Gastroesophageal sphincter (tissue), 4 donors: ENCODE data around the gene TEX11. TPM values are rescaled to one million over a fixed set of nuclear protein-coding genes. Genes with fewer than 3 reads are reported as not detected.
"Not testable (repeated sequence)": the region's sequence is repeated elsewhere in the genome, so short reads cannot be mapped to it uniquely, and the experiment has no call there.

ENCODE experiments used
- ATAC-seq: fragments of 150-250 bp; one replicate; pipeline ENCODE4 v1.9.1; 2016; ENCODE audit warnings: mild to moderate bottlenecking, moderate library complexity
- H3K27ac ChIP-seq, 4 donors: fragments of 200-600 bp; sonication (generic) in 3 of 4; 1 replicate in 3 of 4; 2 replicates in 1 of 4; pipeline ENCODE4 v1.5.1; 2016 to 2019
- H3K27me3 ChIP-seq: fragments of 200-600 bp; sonication (generic); one replicate; pipeline ENCODE4 v1.5.1; 2019
- H3K36me3 ChIP-seq, 2 donors: fragments of 200-600 bp; sonication (generic); one replicate each; pipeline ENCODE4 v1.5.1; 2019; ENCODE audit warnings: control low read depth in 1 of 2
- H3K4me1 ChIP-seq, 3 donors: fragments of 200-600 bp; sonication (generic); 1 replicate in 2 of 3; 2 replicates in 1 of 3; pipeline ENCODE4 v1.5.1; 2016 to 2019; ENCODE audit warnings: control low read depth in 2 of 3
- H3K4me3 ChIP-seq, 2 donors: fragments of 200-600 bp; sonication (generic); one replicate each; pipeline ENCODE4 v1.5.1; 2019; ENCODE audit warnings: mild to moderate bottlenecking in 1 of 2, moderate library complexity in 1 of 2
- H3K9me3 ChIP-seq, 3 donors: fragments of 200-600 bp; sonication (generic); one replicate each; pipeline ENCODE4 v1.5.1; 2017 to 2019; ENCODE audit warnings: control low read depth in 2 of 3
- CTCF ChIP-seq, 4 experiments: fragments of 200-600 bp in 2 of 4; fragments of 450-650 bp in 2 of 4; sonication (generic) in 1 of 4; IDR thresholded peaks; one replicate each; pipeline ENCODE4 v1.5.1; 2017 to 2019; ENCODE audit warnings: antibody characterized with exemption in 4 of 4, mild to moderate bottlenecking in 2 of 4, moderate library complexity in 2 of 4
- EP300 ChIP-seq: sonication (generic); formaldehyde crosslinking; IDR thresholded peaks from one replicate; pipeline ENCODE4 v1.6.1; 2017; ENCODE audit warnings: antibody characterized with exemption, mild to moderate bottlenecking
- POLR2A ChIP-seq, 2 donors: fragments of 450-650 bp; IDR thresholded peaks; one replicate each; pipeline ENCODE4 v1.6.1; 2017; ENCODE audit warnings: antibody characterized with exemption in 2 of 2, mild to moderate bottlenecking in 2 of 2, moderate library complexity in 1 of 2
- POLR2AphosphoS5 ChIP-seq: sonication (generic); formaldehyde crosslinking; IDR thresholded peaks from one replicate; pipeline ENCODE4 v1.6.1; 2017; ENCODE audit warnings: antibody characterized with exemption
- WGBS, 2 donors: methylation state at CpG; one replicate each; pipeline ENCODE4 v1.1.5; 2018; ENCODE audit warnings: low coverage in 1 of 2; 5-methylcytosine and 5-hydroxymethylcytosine counted together
- total RNA-seq, 4 donors: library from RNA; depleted of rRNA; stranded (reverse); fragments of >200 nt; gene quantifications; one replicate each; pipeline ENCODE4 v1.1.0, GENCODE V29; 2016

Gene TEX11
- total RNA-seq, 4 donors from 2014 or later, result not detected

GRCh38 chrX:70694339-70695122, 214.0 kb downstream of the TEX11 start:
- no peaks in the 10 kb centered on the region for H3K9me3 ChIP-seq
- no peak overlapping the region for H3K4me3 ChIP-seq
- H3K4me1 ChIP-seq, result no peaks in the 10 kb centered on the region
- ATAC-seq, result no peak
- WGBS, 2 donors, result 53 to 77% methylated on average over 2 of the region's 3 CpGs
- H3K27ac ChIP-seq, result no peak overlapping the region
- H3K36me3 ChIP-seq, result no peaks in the 10 kb centered on the region
- no peaks in the 10 kb centered on the region for H3K27me3 ChIP-seq
- no peak for TF ChIP-seq POLR2AphosphoS5
- TF ChIP-seq POLR2A (IDR thresholded peaks at IDR 0.05), result no peak
- TF ChIP-seq CTCF (IDR thresholded peaks at IDR 0.05), result no peak
- TF ChIP-seq EP300, result no peak

GRCh38 chrX:70679455-70679854, 229.1 kb downstream of the TEX11 start:
- H3K27me3 ChIP-seq, H3K9me3 ChIP-seq, H3K27ac ChIP-seq, H3K36me3 ChIP-seq, H3K4me1 ChIP-seq, ATAC-seq, H3K4me3 ChIP-seq: not testable (repeated sequence)
- no CpG with 5 or more reads among the region's 33 CpGs for WGBS, 2 donors

GRCh38 chrX:70675284-70675683, 233.2 kb downstream of the TEX11 start:
- H3K4me3 ChIP-seq, result no peak overlapping the region
- no peak overlapping the region for H3K27ac ChIP-seq
- no peaks in the 10 kb centered on the region for H3K27me3 ChIP-seq
- H3K4me1 ChIP-seq, result no peaks in the 10 kb centered on the region
- ATAC-seq, result no peak
- WGBS, 2 donors, result 61 to 100% methylated on average over 1 to 2 of the region's 2 CpGs
- TF ChIP-seq CTCF (IDR thresholded peaks at IDR 0.05), result no peak
- no peak for TF ChIP-seq POLR2AphosphoS5
- no peak for TF ChIP-seq POLR2A (IDR thresholded peaks at IDR 0.05)
- TF ChIP-seq EP300, result no peak
- H3K9me3 ChIP-seq, result no peaks in the 10 kb centered on the region
- H3K36me3 ChIP-seq, result no peaks in the 10 kb centered on the region

GRCh38 chrX:70672326-70672725, 236.2 kb downstream of the TEX11 start:
- no peaks in the 10 kb centered on the region for H3K36me3 ChIP-seq
- WGBS, 2 donors, result 20 to 44% methylated on average over 3 of the region's 3 CpGs
- no peak overlapping the region for H3K4me3 ChIP-seq
- no peaks in the 10 kb centered on the region for H3K27me3 ChIP-seq
- H3K9me3 ChIP-seq, result no peaks in the 10 kb centered on the region
- TF ChIP-seq CTCF (IDR thresholded peaks at IDR 0.05), result no peak
- TF ChIP-seq POLR2A (IDR thresholded peaks at IDR 0.05), result no peak
- no peak for TF ChIP-seq POLR2AphosphoS5
- no peak for TF ChIP-seq EP300
- no peak overlapping the region for H3K27ac ChIP-seq
- no peak for ATAC-seq
- H3K4me1 ChIP-seq, result no peaks in the 10 kb centered on the region

- no peaks in the 10 kb centered on the region for H3K27me3 ChIP-seq
- H3K4me1 ChIP-seq, result no peaks in the 10 kb centered on the region
- no peak overlapping the region for H3K27ac ChIP-seq
- H3K9me3 ChIP-seq, result no peaks in the 10 kb centered on the region
- H3K4me3 ChIP-seq, result no peak overlapping the region
- H3K36me3 ChIP-seq, result no peaks in the 10 kb centered on the region
- ATAC-seq, result no peak
- TF ChIP-seq CTCF (IDR thresholded peaks at IDR 0.05) (no peak), EP300 (no peak), POLR2AphosphoS5 (no peak), POLR2A (IDR thresholded peaks at IDR 0.05) (no peak)
Observed at GRCh38 chrX:70669120-70669519, 239.4 kb downstream of the TEX11 start.
